Measurements from ENCODE around the gene KCNK3.

KCNK3 gene

GRCh38 chr2:26778507-26778906 lies 86.0 kb downstream of the KCNK3 start:
- FAIRE-seq (no peak), DNase-seq (ENCODE audit: low spot score) (no peak)

GRCh38 chr2:26780203-26780760 lies 87.8 kb downstream of the KCNK3 start:
- FAIRE-seq (no peak), DNase-seq (ENCODE audit: low spot score) (no peak)

Data from RCC 7860 (cell line).